Chondrocyte (in vitro differentiated cells): ENCODE data around the gene SEMA3G. TPM values are rescaled to one million over a fixed set of nuclear protein-coding genes. Genes with fewer than 3 reads are reported as not detected.
A peak's percentile ranks its signal among the peaks of the same experiment; 100 is the strongest.

Source experiments
- DNase-seq: peaks from one replicate; pipeline ENCODE4 v3.0.0; 2021; ENCODE audit warnings: mixed read lengths, low spot score
- H3K27ac Mint-ChIP-seq: one replicate; pipeline ENCODE4 v1.8.0; 2021; ENCODE audit warnings: mild to moderate bottlenecking, moderate library complexity, mixed read lengths; ENCODE audit not compliant: unreplicated experiment
- H3K27me3 Mint-ChIP-seq: 2 replicates; pipeline ENCODE4 v1.8.0; 2021; ENCODE audit warnings: low read depth, mixed read lengths
- H3K36me3 Mint-ChIP-seq: 2 replicates; pipeline ENCODE4 v1.8.0; 2021; ENCODE audit warnings: low read depth, mixed read lengths
- H3K4me1 Mint-ChIP-seq: 2 replicates; pipeline ENCODE4 v1.8.0; 2021; ENCODE audit warnings: low read depth, mild to moderate bottlenecking, mixed read lengths
- H3K4me3 Mint-ChIP-seq: one replicate; pipeline ENCODE4 v1.8.0; 2021; ENCODE audit warnings: mild to moderate bottlenecking, moderate library complexity, mixed read lengths; ENCODE audit not compliant: unreplicated experiment
- H3K9me3 Mint-ChIP-seq: 2 replicates; pipeline ENCODE4 v1.8.0; 2021; ENCODE audit warnings: low read depth, mixed read lengths
- CTCF ChIP-seq: fragments of 200-600 bp; sonication (generic); IDR thresholded peaks from 2 replicates; pipeline ENCODE4 v1.5.0; 2021; ENCODE audit warnings: antibody characterized with exemption, mild to moderate bottlenecking, moderate library complexity
- total RNA-seq: library from RNA; stranded (reverse); gene quantifications from 3 replicates; pipeline ENCODE4 v1.2.1, GENCODE V29; 2021

Gene SEMA3G
- total RNA-seq, 1 donor from 2014 or later: 0.17 TPM

- TF ChIP-seq CTCF: no peak
- peaks cover 18% of the 10 kb centered on the region for H3K36me3 Mint-ChIP-seq
- H3K9me3 Mint-ChIP-seq: no peaks in the 10 kb centered on the region
Observed at GRCh38 chr3:52461874-52462273, 17.0 kb upstream of the SEMA3G start.

GRCh38 chr3:52458770-52459545, 14.1 kb upstream of the SEMA3G start:
- no peaks in the 10 kb centered on the region for H3K27me3 Mint-ChIP-seq
- no peak for TF ChIP-seq CTCF
- peaks cover 25% of the 10 kb centered on the region for H3K4me1 Mint-ChIP-seq
- H3K36me3 Mint-ChIP-seq: peaks cover 18% of the 10 kb centered on the region
- DNase-seq: no peak
- no peaks in the 10 kb centered on the region for H3K9me3 Mint-ChIP-seq
- H3K4me3 Mint-ChIP-seq: no peak overlapping the region
- no peak overlapping the region for H3K27ac Mint-ChIP-seq

More at GRCh38 chr3:52461874-52462273, 17.0 kb upstream of the SEMA3G start:
- no peak for DNase-seq
- Mint-ChIP-seq H3K4me1 (peaks cover 16% of the 10 kb centered on the region), H3K27ac (peak overlapping the region; percentile 32), H3K4me3 (no peak overlapping the region), H3K27me3 (no peaks in the 10 kb centered on the region)

- Mint-ChIP-seq H3K36me3 (peaks cover 18% of the 10 kb centered on the region), H3K4me1 (peaks cover 30% of the 10 kb centered on the region), H3K27ac (no peak overlapping the region), H3K27me3 (no peaks in the 10 kb centered on the region), H3K4me3 (no peak overlapping the region), H3K9me3 (no peaks in the 10 kb centered on the region)
- no peak for DNase-seq
- no peak for TF ChIP-seq CTCF
Observed at GRCh38 chr3:52458031-52458760, 13.3 kb upstream of the SEMA3G start.

GRCh38 chr3:52456800-52457183, 11.9 kb upstream of the SEMA3G start:
- H3K4me3 Mint-ChIP-seq: peak overlapping the region; percentile 100
- H3K27ac Mint-ChIP-seq: peak overlapping the region; percentile 97
- no peaks in the 10 kb centered on the region for H3K9me3 Mint-ChIP-seq
- no peak for TF ChIP-seq CTCF
- peaks cover 15% of the 10 kb centered on the region for H3K36me3 Mint-ChIP-seq
- H3K27me3 Mint-ChIP-seq: no peaks in the 10 kb centered on the region
- DNase-seq: no peak
- peaks cover 30% of the 10 kb centered on the region for H3K4me1 Mint-ChIP-seq

GRCh38 chr3:52456169-52456799, 11.4 kb upstream of the SEMA3G start:
- no peak for TF ChIP-seq CTCF
- Mint-ChIP-seq H3K4me3 (peak overlapping the region; percentile 100), H3K27me3 (no peaks in the 10 kb centered on the region), H3K27ac (peak overlapping the region; percentile 97), H3K4me1 (peaks cover 30% of the 10 kb centered on the region), H3K36me3 (peaks cover 15% of the 10 kb centered on the region), H3K9me3 (no peaks in the 10 kb centered on the region)
- DNase-seq: no peak
